Gastroesophageal sphincter (tissue), 4 donors: ENCODE results near the gene NELFA. TPM values are rescaled to one million over a fixed set of nuclear protein-coding genes. Genes with fewer than 3 reads are reported as not detected.

Source experiments
- ATAC-seq: fragments of 150-250 bp; one replicate; pipeline ENCODE4 v1.9.1; 2016; ENCODE audit warnings: mild to moderate bottlenecking, moderate library complexity
- H3K27ac ChIP-seq, 4 donors: fragments of 200-600 bp; sonication (generic) in 3 of 4; 1 replicate in 3 of 4; 2 replicates in 1 of 4; pipeline ENCODE4 v1.5.1; 2016 to 2019
- H3K27me3 ChIP-seq: fragments of 200-600 bp; sonication (generic); one replicate; pipeline ENCODE4 v1.5.1; 2019
- H3K36me3 ChIP-seq, 2 donors: fragments of 200-600 bp; sonication (generic); one replicate each; pipeline ENCODE4 v1.5.1; 2019; ENCODE audit warnings: control low read depth in 1 of 2
- H3K4me1 ChIP-seq, 3 donors: fragments of 200-600 bp; sonication (generic); 1 replicate in 2 of 3; 2 replicates in 1 of 3; pipeline ENCODE4 v1.5.1; 2016 to 2019; ENCODE audit warnings: control low read depth in 2 of 3
- H3K4me3 ChIP-seq, 2 donors: fragments of 200-600 bp; sonication (generic); one replicate each; pipeline ENCODE4 v1.5.1; 2019; ENCODE audit warnings: mild to moderate bottlenecking in 1 of 2, moderate library complexity in 1 of 2
- H3K9me3 ChIP-seq, 3 donors: fragments of 200-600 bp; sonication (generic); one replicate each; pipeline ENCODE4 v1.5.1; 2017 to 2019; ENCODE audit warnings: control low read depth in 2 of 3
- EP300 ChIP-seq: sonication (generic); formaldehyde crosslinking; IDR thresholded peaks from one replicate; pipeline ENCODE4 v1.6.1; 2017; ENCODE audit warnings: antibody characterized with exemption, mild to moderate bottlenecking
- POLR2A ChIP-seq, 2 donors: fragments of 450-650 bp; IDR thresholded peaks; one replicate each; pipeline ENCODE4 v1.6.1; 2017; ENCODE audit warnings: antibody characterized with exemption in 2 of 2, mild to moderate bottlenecking in 2 of 2, moderate library complexity in 1 of 2
- POLR2AphosphoS5 ChIP-seq: sonication (generic); formaldehyde crosslinking; IDR thresholded peaks from one replicate; pipeline ENCODE4 v1.6.1; 2017; ENCODE audit warnings: antibody characterized with exemption
- WGBS, 2 donors: methylation state at CpG; one replicate each; pipeline ENCODE4 v1.1.5; 2018; ENCODE audit warnings: low coverage in 1 of 2; 5-methylcytosine and 5-hydroxymethylcytosine counted together
- total RNA-seq, 4 donors: library from RNA; depleted of rRNA; stranded (reverse); fragments of >200 nt; gene quantifications; one replicate each; pipeline ENCODE4 v1.1.0, GENCODE V29; 2016
- TF ChIP-seq, protein P1 (sequence below), 4 experiments: fragments of 200-600 bp in 2 of 4; fragments of 450-650 bp in 2 of 4; sonication (generic) in 1 of 4; IDR thresholded peaks; one replicate each; pipeline ENCODE4 v1.5.1; 2017 to 2019; ENCODE audit warnings: antibody characterized with exemption in 4 of 4, mild to moderate bottlenecking in 2 of 4, moderate library complexity in 2 of 4

Gene NELFA
- total RNA-seq, 4 donors from 2014 or later: 14.5 to 19.4 (median 17.5) TPM

DNA sequence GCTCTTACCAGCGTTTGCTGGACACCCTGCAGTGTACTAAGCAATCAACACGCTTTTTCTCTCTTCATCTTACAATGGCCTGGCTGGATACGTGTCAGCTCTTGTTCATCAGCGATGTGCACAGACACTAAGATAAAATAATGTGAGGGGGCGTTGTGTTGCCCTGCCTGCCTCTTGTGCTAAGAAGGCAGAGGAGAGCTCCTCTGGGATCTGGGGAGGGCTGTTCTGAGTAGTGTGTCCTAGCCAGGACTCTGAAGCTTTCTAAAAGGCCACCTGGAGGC, 49.7 kb downstream of the NELFA start:
- Histone ChIP-seq H3K4me1 (no peaks in the 10 kb centered on the region), H3K27ac (no peak overlapping the region), H3K27me3 (no peaks in the 10 kb centered on the region), H3K36me3 (peaks cover 0 to 98% of the 10 kb centered on the region in 2 donors), H3K9me3 (no peaks in the 10 kb centered on the region), H3K4me3 (no peak overlapping the region)
- no peak for TF ChIP-seq POLR2A (IDR thresholded peaks at IDR 0.05)
- no peak for TF ChIP-seq POLR2AphosphoS5
- TF ChIP-seq EP300: no peak
- TF ChIP-seq, protein P1, sequence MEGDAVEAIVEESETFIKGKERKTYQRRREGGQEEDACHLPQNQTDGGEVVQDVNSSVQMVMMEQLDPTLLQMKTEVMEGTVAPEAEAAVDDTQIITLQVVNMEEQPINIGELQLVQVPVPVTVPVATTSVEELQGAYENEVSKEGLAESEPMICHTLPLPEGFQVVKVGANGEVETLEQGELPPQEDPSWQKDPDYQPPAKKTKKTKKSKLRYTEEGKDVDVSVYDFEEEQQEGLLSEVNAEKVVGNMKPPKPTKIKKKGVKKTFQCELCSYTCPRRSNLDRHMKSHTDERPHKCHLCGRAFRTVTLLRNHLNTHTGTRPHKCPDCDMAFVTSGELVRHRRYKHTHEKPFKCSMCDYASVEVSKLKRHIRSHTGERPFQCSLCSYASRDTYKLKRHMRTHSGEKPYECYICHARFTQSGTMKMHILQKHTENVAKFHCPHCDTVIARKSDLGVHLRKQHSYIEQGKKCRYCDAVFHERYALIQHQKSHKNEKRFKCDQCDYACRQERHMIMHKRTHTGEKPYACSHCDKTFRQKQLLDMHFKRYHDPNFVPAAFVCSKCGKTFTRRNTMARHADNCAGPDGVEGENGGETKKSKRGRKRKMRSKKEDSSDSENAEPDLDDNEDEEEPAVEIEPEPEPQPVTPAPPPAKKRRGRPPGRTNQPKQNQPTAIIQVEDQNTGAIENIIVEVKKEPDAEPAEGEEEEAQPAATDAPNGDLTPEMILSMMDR (IDR thresholded peaks at IDR 0.05): no peak
- 17% methylated on average over 1 of the region's 5 CpGs; no CpG with 5 or more reads in 1 of the 2 donors for WGBS, 2 donors
- ATAC-seq: no peak

DNA sequence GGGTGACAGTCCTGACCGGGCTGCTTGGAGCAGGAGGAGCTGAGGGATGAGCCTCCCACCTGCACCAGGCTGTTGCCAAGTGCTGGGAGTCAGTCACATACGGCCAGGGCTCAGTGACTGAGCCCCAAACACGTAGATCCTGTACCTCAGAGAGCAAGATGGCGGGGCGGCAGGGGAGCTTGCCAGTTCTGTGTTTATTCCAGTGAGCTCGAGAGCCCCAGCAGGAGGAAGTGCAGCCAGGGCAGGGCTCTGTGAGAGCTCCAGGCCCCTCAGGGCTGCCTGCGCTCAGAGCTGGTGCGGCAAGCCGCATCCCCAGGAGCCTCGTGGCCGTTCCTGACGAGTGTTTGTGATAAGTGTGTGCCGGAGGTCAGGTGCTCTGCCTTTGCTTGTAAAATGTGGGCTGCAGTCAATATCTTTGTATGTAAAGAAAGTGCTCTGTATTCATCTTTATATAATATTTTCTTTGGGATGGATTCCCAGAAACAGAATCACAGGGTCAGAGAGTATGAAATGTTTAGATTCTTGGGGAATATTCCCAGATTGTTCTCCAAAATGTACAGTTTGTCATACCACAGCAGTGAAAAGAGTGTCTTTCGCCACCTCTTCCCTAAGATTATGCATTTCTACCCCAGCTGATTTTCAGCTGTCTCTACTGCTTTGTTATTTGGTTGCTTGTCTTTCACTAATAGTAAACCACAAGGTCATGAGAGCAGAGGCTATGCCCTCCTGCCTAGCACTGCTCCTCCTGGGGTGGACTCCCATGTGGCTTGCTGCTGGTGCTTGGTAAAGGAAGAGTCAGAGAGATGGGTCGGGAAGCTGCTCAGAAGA, 50.3 kb downstream of the NELFA start:
- H3K27me3 ChIP-seq: no peaks in the 10 kb centered on the region
- no peaks in the 10 kb centered on the region for H3K4me1 ChIP-seq
- no peaks in the 10 kb centered on the region for H3K9me3 ChIP-seq
- no peak for ATAC-seq
- no peak overlapping the region for H3K4me3 ChIP-seq
- peaks cover 0 to 98% of the 10 kb centered on the region in 2 donors for H3K36me3 ChIP-seq
- TF ChIP-seq, protein P1 (IDR thresholded peaks at IDR 0.05): no peak
- TF ChIP-seq EP300 (no peak), POLR2A (IDR thresholded peaks at IDR 0.05) (no peak), POLR2AphosphoS5 (no peak)
- H3K27ac ChIP-seq: no peak overlapping the region
- 72 to 100% methylated on average over 1 to 2 of the region's 15 CpGs for WGBS, 2 donors

DNA sequence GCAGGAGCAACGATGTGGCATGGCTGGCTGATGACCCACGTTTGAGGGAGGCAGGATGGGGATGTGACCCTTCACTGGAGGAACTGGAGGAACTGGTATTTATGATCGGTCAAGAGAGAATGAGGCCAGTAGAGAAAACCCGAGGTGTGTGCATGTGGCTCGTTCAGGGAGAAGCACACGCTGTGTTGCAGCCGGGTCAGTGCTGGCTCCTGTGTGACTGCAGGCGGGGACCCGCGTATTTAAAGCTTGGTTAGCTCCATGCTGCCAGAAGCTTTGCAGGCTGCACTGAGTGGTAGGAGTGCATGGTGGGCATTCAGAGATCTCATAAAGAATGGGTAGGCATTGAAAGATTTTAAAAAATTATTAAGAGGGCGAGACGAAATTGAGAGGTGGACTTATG, 52.1 kb downstream of the NELFA start:
- Histone ChIP-seq H3K4me1 (no peaks in the 10 kb centered on the region), H3K36me3 (peaks cover 0 to 98% of the 10 kb centered on the region in 2 donors), H3K27ac (no peak overlapping the region), H3K27me3 (no peaks in the 10 kb centered on the region), H3K4me3 (no peak overlapping the region), H3K9me3 (no peaks in the 10 kb centered on the region)
- TF ChIP-seq POLR2AphosphoS5 (no peak), EP300 (no peak), POLR2A (IDR thresholded peaks at IDR 0.05) (no peak)
- TF ChIP-seq, protein P1 (IDR thresholded peaks at IDR 0.05): no peak
- WGBS, 2 donors: 97 to 100% methylated on average over 2 to 7 of the region's 12 CpGs
- ATAC-seq: no peak

GRCh38 chr4:1953335-1953734, 55.4 kb downstream of the NELFA start:
- no peak for ATAC-seq
- H3K36me3 ChIP-seq: peaks cover 0 to 83% of the 10 kb centered on the region in 2 donors
- no peak overlapping the region for H3K27ac ChIP-seq
- H3K4me1 ChIP-seq: no peaks in the 10 kb centered on the region
- H3K27me3 ChIP-seq: no peaks in the 10 kb centered on the region
- no peak overlapping the region for H3K4me3 ChIP-seq
- 89 to 91% methylated on average over 5 to 9 of the region's 9 CpGs for WGBS, 2 donors
- no peak for TF ChIP-seq POLR2AphosphoS5
- TF ChIP-seq, protein P1 (IDR thresholded peaks at IDR 0.05): no peak
- no peak for TF ChIP-seq POLR2A (IDR thresholded peaks at IDR 0.05)
- no peak for TF ChIP-seq EP300
- H3K9me3 ChIP-seq: no peaks in the 10 kb centered on the region

- no peak overlapping the region for H3K4me3 ChIP-seq
- H3K27me3 ChIP-seq: no peaks in the 10 kb centered on the region
- no peaks in the 10 kb centered on the region for H3K4me1 ChIP-seq
- H3K27ac ChIP-seq: no peak overlapping the region
- H3K36me3 ChIP-seq: peaks cover 0 to 80% of the 10 kb centered on the region in 2 donors
- H3K9me3 ChIP-seq: no peaks in the 10 kb centered on the region
- no CpG with 5 or more reads among the region's 5 CpGs for WGBS, 2 donors
- ATAC-seq: no peak
- TF ChIP-seq POLR2A (IDR thresholded peaks at IDR 0.05) (no peak), EP300 (no peak), POLR2AphosphoS5 (no peak)
- TF ChIP-seq, protein P1 (IDR thresholded peaks at IDR 0.05): no peak
Measured at GRCh38 chr4:1952719-1953118, 56.1 kb downstream of the NELFA start.
